NCI-H2171 treated with DMSO at 0.1 percent for 48 hours (cell line): ENCODE data around the gene IQSEC3.
A peak's percentile ranks its signal among the peaks of the same experiment; 100 is the strongest.

Experiments used
- DNase-seq: peaks from one replicate; lab custom pipeline; 2025; lab: John Stamatoyannopoulos, UW

IQSEC3 gene

GRCh38 chr12:138898-139534 is 72.4 kb downstream of the IQSEC3 start:
- no peak for DNase-seq

GRCh38 chr12:139585-139984 is 73.0 kb downstream of the IQSEC3 start:
- DNase-seq = no peak

- DNase-seq = no peak
Measured at GRCh38 chr12:140162-140561, 73.6 kb downstream of the IQSEC3 start.

- DNase-seq = peak; percentile 63
Measured at GRCh38 chr12:143964-144649, 77.5 kb downstream of the IQSEC3 start.

- DNase-seq = peak; percentile 63
Measured at GRCh38 chr12:144650-145284, 78.2 kb downstream of the IQSEC3 start.

GRCh38 chr12:145369-145960 is 78.9 kb downstream of the IQSEC3 start:
- DNase-seq = no peak

GRCh38 chr12:147242-147641 is 80.7 kb downstream of the IQSEC3 start:
- DNase-seq = no peak

- no peak for DNase-seq
Measured at GRCh38 chr12:148676-149416, 82.3 kb downstream of the IQSEC3 start.

- no peak for DNase-seq
Measured at GRCh38 chr12:151579-151978, 85.0 kb downstream of the IQSEC3 start.

- peak; percentile 49 for DNase-seq
Measured at GRCh38 chr12:152440-152839, 85.9 kb downstream of the IQSEC3 start.

- peak; percentile 80 for DNase-seq
Measured at GRCh38 chr12:153080-153746, 86.6 kb downstream of the IQSEC3 start.

GRCh38 chr12:154058-154457 is 87.5 kb downstream of the IQSEC3 start:
- no peak for DNase-seq

GRCh38 chr12:155006-155405 is 88.4 kb downstream of the IQSEC3 start:
- DNase-seq = no peak

- no peak for DNase-seq
Measured at GRCh38 chr12:155646-156045, 89.1 kb downstream of the IQSEC3 start.

- no peak for DNase-seq
Measured at GRCh38 chr12:156945-157344, 90.4 kb downstream of the IQSEC3 start.

GRCh38 chr12:157644-158043 is 91.1 kb downstream of the IQSEC3 start:
- DNase-seq = no peak

GRCh38 chr12:159156-159782 is 92.7 kb downstream of the IQSEC3 start:
- DNase-seq = no peak

- DNase-seq = no peak
Measured at GRCh38 chr12:160858-161257, 94.3 kb downstream of the IQSEC3 start.

- no peak for DNase-seq
Measured at GRCh38 chr12:161823-162222, 95.3 kb downstream of the IQSEC3 start.

- DNase-seq = peak; percentile 99
Measured at GRCh38 chr12:162467-163307, 96.1 kb downstream of the IQSEC3 start.
